Lung (tissue), 12 donors: Measurements from ENCODE around the gene CEP78. TPM values are rescaled to one million over a fixed set of nuclear protein-coding genes. Genes with fewer than 3 reads are reported as not detected.

ENCODE experiments used
- ATAC-seq: fragments of 200-7000 bp; cut with Tn5 transposase; one replicate; pipeline ENCODE4 v1.9.1; 2020; ENCODE audit warnings: moderate number of reproducible peaks; ENCODE audit not compliant: insufficient read depth, low FRiP score
- DNase-seq, 3 donors: peaks; one replicate each; pipeline ENCODE4 v3.0.0-alpha.2; 2013 to 2017
- H3K27ac ChIP-seq, 2 donors: one replicate each; pipeline ENCODE4 v1.5.1; 2013; ENCODE audit warnings: mild to moderate bottlenecking in 2 of 2, moderate library complexity in 2 of 2, control low read depth in 1 of 2, inconsistent platforms in 1 of 2, low read depth in 1 of 2, low read length in 1 of 2
- H3K27me3 ChIP-seq, 3 donors: one replicate each; pipeline ENCODE4 v1.5.1; 2013; ENCODE audit warnings: low read length in 2 of 3; ENCODE audit not compliant: control insufficient read depth in 3 of 3, insufficient read depth in 3 of 3
- H3K36me3 ChIP-seq, 4 donors: one replicate each; pipeline ENCODE4 v1.5.1; 2013; ENCODE audit warnings: low read length in 4 of 4, mild to moderate bottlenecking in 1 of 4, moderate library complexity in 1 of 4; ENCODE audit not compliant: control insufficient read depth in 4 of 4, insufficient read depth in 4 of 4
- H3K4me1 ChIP-seq, 5 donors: one replicate each; pipeline ENCODE4 v1.5.1; 2013; ENCODE audit warnings: low read length in 5 of 5, mild to moderate bottlenecking in 2 of 5, moderate library complexity in 1 of 5; ENCODE audit not compliant: control insufficient read depth in 5 of 5, insufficient read depth in 5 of 5
- H3K4me3 ChIP-seq: one replicate; pipeline ENCODE4 v1.5.1; 2013; ENCODE audit warnings: mild to moderate bottlenecking, control low read depth, moderate library complexity
- H3K9ac ChIP-seq, 2 donors: one replicate each; pipeline ENCODE4 v1.5.1; 2013; ENCODE audit warnings: low read length in 2 of 2, control low read depth in 1 of 2; ENCODE audit not compliant: insufficient read depth in 1 of 2
- H3K9me3 ChIP-seq, 4 donors: one replicate each; pipeline ENCODE4 v1.5.1; 2013; ENCODE audit warnings: low read length in 3 of 4, mild to moderate bottlenecking in 1 of 4, moderate library complexity in 1 of 4; ENCODE audit not compliant: control insufficient read depth in 4 of 4, insufficient read depth in 3 of 4
- WGBS, 2 donors: extraction: QIAGEN DNeasy Blood & Tissue Kit; methylation state at CpG; one replicate each; pipeline ENCODE4 v1.1.7; 2013; 5-methylcytosine and 5-hydroxymethylcytosine counted together
- polyA plus RNA-seq, 2 donors: library from polyadenylated mRNA; stranded (reverse); fragments of 200-250 nt; gene quantifications; one replicate each; pipeline ENCODE4 v1.2.1, GENCODE V29; 2013
- total RNA-seq, 2 donors: library from RNA; depleted of rRNA in 1 of 2; stranded (reverse); fragments of >200 nt in 1 of 2; gene quantifications; one replicate each; pipeline ENCODE4 v1.2.1, GENCODE V29; 2014 to 2021
- TF ChIP-seq, protein P1 (sequence below): IDR thresholded peaks from 2 replicates; pipeline ENCODE4 v1.5.1; 2012; ENCODE audit warnings: mild to moderate bottlenecking; ENCODE audit errors: control extremely low read depth, extremely low read depth
- donor health status: control.
- donor health status: control.
- donor health status: Bipolar disorder and iron deficiency.
- donor health status: healthy.
- donor health status: DM: yes; HTN: yes; CAD: no.

CEP78 gene
- total and polyA plus RNA-seq, 4 donors = 3.7 to 38.0 (median 11.6) TPM

DNA sequence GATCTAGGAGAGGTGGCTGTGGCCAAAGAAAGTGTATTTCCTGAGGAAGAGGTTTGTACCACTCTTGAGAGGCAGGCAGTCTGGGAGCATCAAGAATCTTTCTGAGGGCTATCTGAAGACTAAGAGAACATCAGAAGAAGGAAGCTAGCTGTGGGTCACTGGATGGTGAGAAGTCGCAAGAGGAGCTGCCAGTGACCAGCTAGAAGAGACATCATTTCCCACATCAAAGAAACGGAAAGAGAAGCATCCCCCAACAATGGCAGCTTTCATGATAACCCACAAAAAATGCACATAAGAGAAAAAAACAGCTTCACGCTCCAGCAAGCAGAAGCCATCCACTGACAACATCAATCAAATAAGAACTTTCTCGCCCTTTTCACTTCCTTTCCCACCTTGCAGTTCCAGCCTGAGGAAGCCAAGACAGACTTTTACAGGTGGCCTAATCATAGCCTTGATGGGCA, 25.0 kb upstream of the CEP78 start:
- ATAC-seq (no peak), DNase-seq (no peak)
- Histone ChIP-seq H3K4me1 (peaks cover 0 to 2% (median 0%) of the 10 kb centered on the region in 5 donors), H3K27ac (no peak overlapping the region), H3K9me3 (no peaks in the 10 kb centered on the region), H3K4me3 (no peak overlapping the region), H3K36me3 (no peaks in the 10 kb centered on the region), H3K27me3 (no peaks in the 10 kb centered on the region), H3K9ac (no peak overlapping the region)
- TF ChIP-seq, protein P1, sequence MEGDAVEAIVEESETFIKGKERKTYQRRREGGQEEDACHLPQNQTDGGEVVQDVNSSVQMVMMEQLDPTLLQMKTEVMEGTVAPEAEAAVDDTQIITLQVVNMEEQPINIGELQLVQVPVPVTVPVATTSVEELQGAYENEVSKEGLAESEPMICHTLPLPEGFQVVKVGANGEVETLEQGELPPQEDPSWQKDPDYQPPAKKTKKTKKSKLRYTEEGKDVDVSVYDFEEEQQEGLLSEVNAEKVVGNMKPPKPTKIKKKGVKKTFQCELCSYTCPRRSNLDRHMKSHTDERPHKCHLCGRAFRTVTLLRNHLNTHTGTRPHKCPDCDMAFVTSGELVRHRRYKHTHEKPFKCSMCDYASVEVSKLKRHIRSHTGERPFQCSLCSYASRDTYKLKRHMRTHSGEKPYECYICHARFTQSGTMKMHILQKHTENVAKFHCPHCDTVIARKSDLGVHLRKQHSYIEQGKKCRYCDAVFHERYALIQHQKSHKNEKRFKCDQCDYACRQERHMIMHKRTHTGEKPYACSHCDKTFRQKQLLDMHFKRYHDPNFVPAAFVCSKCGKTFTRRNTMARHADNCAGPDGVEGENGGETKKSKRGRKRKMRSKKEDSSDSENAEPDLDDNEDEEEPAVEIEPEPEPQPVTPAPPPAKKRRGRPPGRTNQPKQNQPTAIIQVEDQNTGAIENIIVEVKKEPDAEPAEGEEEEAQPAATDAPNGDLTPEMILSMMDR = no peak
- 78 to 80% methylated on average over 4 of the region's 4 CpGs for WGBS, 2 donors

DNA sequence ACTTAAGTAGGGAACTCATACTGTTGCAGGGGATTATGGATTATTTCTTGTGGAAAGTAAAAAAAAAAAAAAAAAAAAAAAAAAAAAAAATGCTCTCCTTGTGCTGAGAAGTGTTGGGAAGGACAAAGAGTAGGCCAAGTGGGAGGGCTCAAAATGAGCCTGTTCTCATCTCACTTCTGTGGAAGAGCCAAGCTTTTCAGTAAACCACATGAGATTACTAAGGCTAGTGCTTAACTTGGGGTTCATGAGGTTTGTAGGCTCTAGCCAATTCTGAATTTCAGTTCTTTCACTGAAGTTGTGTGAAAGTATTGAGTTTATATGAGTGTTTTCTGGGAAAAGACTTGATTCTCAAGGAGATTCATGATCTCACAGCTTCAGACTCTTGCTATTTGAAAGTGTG, 23.0 kb upstream of the CEP78 start:
- no peaks in the 10 kb centered on the region for H3K36me3 ChIP-seq
- no peak overlapping the region for H3K27ac ChIP-seq
- H3K27me3 ChIP-seq = no peaks in the 10 kb centered on the region
- no peaks in the 10 kb centered on the region for H3K9me3 ChIP-seq
- no peak overlapping the region for H3K9ac ChIP-seq
- H3K4me3 ChIP-seq = no peak overlapping the region
- ATAC-seq (no peak), DNase-seq (peak in 1 of 3 donors; percentile 9)
- H3K4me1 ChIP-seq = peaks cover 0 to 2% (median 0%) of the 10 kb centered on the region in 5 donors
- TF ChIP-seq, protein P1 = no peak

DNA sequence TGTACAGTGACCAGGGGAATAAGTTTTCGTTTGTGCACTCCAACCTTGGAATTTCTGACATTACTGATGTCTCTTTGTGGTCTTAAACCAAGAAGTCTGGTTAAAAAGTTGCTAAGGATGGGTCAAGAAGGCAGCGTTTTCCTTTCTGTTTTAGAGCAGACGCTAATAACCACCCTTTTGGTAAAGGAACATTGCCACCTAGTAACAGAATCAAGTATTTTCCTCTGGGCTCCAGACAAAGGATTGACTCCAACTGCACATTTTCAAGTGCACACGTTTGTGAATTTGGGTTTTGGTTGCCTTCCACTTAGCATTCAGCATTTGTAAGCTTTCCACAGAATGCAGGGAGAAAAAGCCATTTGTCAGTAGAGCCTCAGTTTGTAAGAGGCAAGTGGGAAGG, 22.2 kb upstream of the CEP78 start:
- no peak overlapping the region for H3K27ac ChIP-seq
- peak; percentile 42 for ATAC-seq
- H3K4me3 ChIP-seq = no peak overlapping the region
- no peaks in the 10 kb centered on the region for H3K27me3 ChIP-seq
- DNase-seq = peak in 2 of 3 donors; percentile 66 to 67
- no peak overlapping the region for H3K9ac ChIP-seq
- TF ChIP-seq, protein P1 = peak; percentile 20
- H3K36me3 ChIP-seq = no peaks in the 10 kb centered on the region
- peaks cover 0 to 2% (median 0%) of the 10 kb centered on the region in 5 donors for H3K4me1 ChIP-seq
- no peaks in the 10 kb centered on the region for H3K9me3 ChIP-seq
- 8 to 12% methylated on average over 4 of the region's 4 CpGs for WGBS, 2 donors

DNA sequence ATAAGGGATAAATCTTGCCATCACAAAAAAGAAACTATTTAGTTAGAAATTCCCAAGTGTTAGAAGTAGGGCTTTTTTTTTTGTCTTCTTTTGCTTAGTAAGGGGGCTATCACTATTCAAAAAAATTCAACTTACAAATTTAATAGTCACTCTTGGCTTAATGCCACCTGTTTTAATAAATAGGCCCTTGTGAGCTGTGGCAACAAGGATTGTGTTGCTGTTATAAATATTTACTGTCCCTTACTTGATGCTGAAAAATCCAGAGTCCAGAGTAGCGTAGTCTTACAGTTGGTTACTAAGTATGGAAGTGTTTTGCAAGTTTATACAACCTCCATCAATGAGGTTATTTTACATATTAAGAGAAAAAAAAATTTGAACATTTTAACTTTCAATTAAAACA, 21.4 kb upstream of the CEP78 start:
- peak overlapping the region in 1 of 2 donors; percentile 13 for H3K9ac ChIP-seq
- no peak overlapping the region for H3K4me3 ChIP-seq
- DNase-seq (peak in 2 of 3 donors; percentile 48), ATAC-seq (no peak)
- H3K27ac ChIP-seq = no peak overlapping the region
- no peaks in the 10 kb centered on the region for H3K36me3 ChIP-seq
- TF ChIP-seq, protein P1 = no peak
- no peaks in the 10 kb centered on the region for H3K9me3 ChIP-seq
- H3K4me1 ChIP-seq = peaks cover 0 to 2% (median 0%) of the 10 kb centered on the region in 5 donors
- 66 to 85% methylated on average over 1 of the region's 1 CpG for WGBS, 2 donors
- H3K27me3 ChIP-seq = no peaks in the 10 kb centered on the region
